Measurements from ENCODE around the gene APBB2.

DNA sequence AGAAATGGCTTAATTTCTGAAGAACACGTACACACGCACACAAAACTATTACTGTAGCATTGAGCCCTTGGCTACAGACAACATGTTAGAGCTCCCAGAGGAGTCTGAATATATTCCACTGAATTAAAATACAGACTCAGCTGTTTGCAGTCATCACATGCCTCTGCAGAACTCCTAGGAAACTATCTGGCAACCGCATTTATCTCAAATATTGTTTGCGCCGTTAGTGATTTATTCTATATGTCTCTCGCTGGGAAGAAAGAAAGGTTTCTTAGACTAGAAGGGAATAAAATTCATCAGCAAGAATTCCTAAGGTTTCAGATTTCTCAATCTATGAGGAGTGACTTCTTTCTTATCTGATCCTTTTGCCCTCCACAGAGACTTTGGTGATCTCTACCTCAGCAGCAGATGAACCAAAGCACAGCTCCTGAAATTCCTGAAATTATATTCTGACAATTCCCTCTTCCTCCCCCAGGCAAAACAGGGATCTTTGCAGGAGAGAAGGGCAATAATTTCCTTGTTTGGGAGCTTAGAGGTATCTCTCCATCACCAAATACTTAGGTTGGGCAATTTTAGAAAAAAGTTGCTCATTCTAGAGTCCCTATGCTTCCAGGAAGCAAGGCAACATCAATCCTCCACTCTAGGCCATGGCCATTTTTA lies 199.2 kb downstream of the APBB2 start:
- no peak for TF ChIP-seq CTCF (conservative IDR thresholded peaks at IDR 0.05)
- TF ChIP-seq EZH2 (IDR thresholded peaks at IDR 0.05; ENCODE audit: low read depth), result no peak
